Hindlimb muscle (tissue), 1 donor: ENCODE results near the gene NINL. TPM values are rescaled to one million over a fixed set of nuclear protein-coding genes. Genes with fewer than 3 reads are reported as not detected.
"Not testable (repeated sequence)": the region's sequence is repeated elsewhere in the genome, so short reads cannot be mapped to it uniquely, and the experiment has no call there.

ENCODE experiments used
- DNase-seq: peaks from one replicate; pipeline ENCODE4 v3.0.0-alpha.2; 2013
- polyA plus RNA-seq: library from polyadenylated mRNA; unstranded; fragments of 120-200 nt; gene quantifications from one replicate; pipeline ENCODE4 v1.2.1, GENCODE V29; 2013; ENCODE audit not compliant: insufficient read length

NINL gene
- 19.4 TPM for polyA plus RNA-seq

- DNase-seq, result peak; percentile 74
Observed at GRCh38 chr20:25584905-25585704, at the start of gene NINL. Gene NINL (minus strand): TSS chr20:25585531. CDS start chr20:25526587, 58,944 bp downstream.

GRCh38 chr20:25632940-25633790 is 47.8 kb upstream of the NINL start:
- no peak for DNase-seq

GRCh38 chr20:25630615-25631014 is 45.3 kb upstream of the NINL start:
- DNase-seq, result not testable (repeated sequence)

GRCh38 chr20:25629816-25630499 is 44.6 kb upstream of the NINL start:
- no peak for DNase-seq

GRCh38 chr20:25626779-25627178 is 41.4 kb upstream of the NINL start:
- no peak for DNase-seq

- no peak for DNase-seq
Observed at GRCh38 chr20:25624500-25624939, 39.2 kb upstream of the NINL start.

- DNase-seq, result peak; percentile 97
Observed at GRCh38 chr20:25623736-25624499, 38.6 kb upstream of the NINL start, which contains the start of gene NANP. Gene NANP (minus strand): TSS chr20:25624014. CDS start chr20:25623948, 66 bp downstream.

- DNase-seq, result peak; percentile 43
Observed at GRCh38 chr20:25623225-25623735, 37.9 kb upstream of the NINL start.

GRCh38 chr20:25622450-25623224 is 37.3 kb upstream of the NINL start:
- no peak for DNase-seq

GRCh38 chr20:25622049-25622448 is 36.7 kb upstream of the NINL start:
- DNase-seq, result no peak

GRCh38 chr20:25619514-25619913 is 34.2 kb upstream of the NINL start:
- DNase-seq, result no peak

- no peak for DNase-seq
Observed at GRCh38 chr20:25608774-25609173, 23.4 kb upstream of the NINL start.

GRCh38 chr20:25606094-25606695 is 20.9 kb upstream of the NINL start:
- no peak for DNase-seq

- DNase-seq, result no peak
Observed at GRCh38 chr20:25605148-25605547, 19.8 kb upstream of the NINL start.

GRCh38 chr20:25604611-25605010 is 19.3 kb upstream of the NINL start:
- DNase-seq, result no peak

GRCh38 chr20:25602914-25603309 is 17.6 kb upstream of the NINL start:
- DNase-seq, result not testable (repeated sequence)

- not testable (repeated sequence) for DNase-seq
Observed at GRCh38 chr20:25602191-25602913, 17.0 kb upstream of the NINL start.

GRCh38 chr20:25601659-25602058 is 16.3 kb upstream of the NINL start:
- no peak for DNase-seq

GRCh38 chr20:25600632-25601031 is 15.3 kb upstream of the NINL start:
- DNase-seq, result no peak
